Right renal pelvis (tissue), 4 donors: ENCODE data around the gene DPF3. TPM values are rescaled to one million over a fixed set of nuclear protein-coding genes. Genes with fewer than 3 reads are reported as not detected.

Experiments used
- DNase-seq, 4 donors: peaks; one replicate each; pipeline ENCODE4 v3.0.0-alpha.2; 2013; ENCODE audit warnings: low read depth in 4 of 4, low spot score in 3 of 4, missing footprints in 1 of 4
- polyA plus RNA-seq, 4 donors: library from polyadenylated mRNA; unstranded; fragments of 120-200 nt; gene quantifications; one replicate each; pipeline ENCODE4 v1.2.1, GENCODE V29; 2013; ENCODE audit not compliant: insufficient read length in 4 of 4

The DPF3 gene
- polyA plus RNA-seq, 4 donors = 4.1 to 6.2 (median 5.0) TPM

GRCh38 chr14:72726444-72726843 lies 167.5 kb downstream of the DPF3 start:
- peak in 1 of 4 donors; percentile 25 for DNase-seq

- no peak for DNase-seq
Measured at GRCh38 chr14:72723858-72724530, 169.9 kb downstream of the DPF3 start.

DNA sequence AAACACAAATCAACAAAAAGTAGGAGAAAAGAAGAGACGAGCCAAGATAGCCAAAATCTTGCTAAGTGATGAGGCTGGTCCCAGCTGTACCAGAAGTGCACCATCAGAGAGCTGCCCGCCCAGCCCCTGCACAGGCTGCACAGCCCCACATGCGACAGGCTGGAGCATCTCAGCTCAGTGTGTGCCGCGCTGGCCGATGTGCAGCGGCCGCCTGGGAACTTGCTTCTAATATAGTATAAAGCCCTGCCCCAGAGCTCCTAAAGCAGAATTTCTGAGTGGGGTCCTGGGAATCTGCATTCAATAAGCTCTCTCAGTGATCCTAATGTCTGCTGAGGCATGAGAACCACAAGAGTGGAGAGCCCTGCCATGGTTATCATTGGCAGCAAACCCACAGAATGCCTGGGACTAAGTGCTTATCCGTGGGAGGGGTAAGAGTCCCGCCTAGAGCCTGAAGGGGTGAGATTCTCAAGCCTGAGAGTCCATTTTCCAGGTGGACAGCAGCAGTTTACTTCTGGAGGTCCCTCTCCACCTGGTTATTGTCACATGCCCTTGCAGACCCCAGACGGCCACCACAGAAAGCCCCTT lies 171.6 kb downstream of the DPF3 start:
- DNase-seq = no peak

GRCh38 chr14:72721083-72721482 lies 172.8 kb downstream of the DPF3 start:
- DNase-seq = no peak

- DNase-seq = no peak
Measured at GRCh38 chr14:72717220-72717619, 176.7 kb downstream of the DPF3 start.

- no peak for DNase-seq
Measured at GRCh38 chr14:72716476-72716875, 177.4 kb downstream of the DPF3 start.

DNA sequence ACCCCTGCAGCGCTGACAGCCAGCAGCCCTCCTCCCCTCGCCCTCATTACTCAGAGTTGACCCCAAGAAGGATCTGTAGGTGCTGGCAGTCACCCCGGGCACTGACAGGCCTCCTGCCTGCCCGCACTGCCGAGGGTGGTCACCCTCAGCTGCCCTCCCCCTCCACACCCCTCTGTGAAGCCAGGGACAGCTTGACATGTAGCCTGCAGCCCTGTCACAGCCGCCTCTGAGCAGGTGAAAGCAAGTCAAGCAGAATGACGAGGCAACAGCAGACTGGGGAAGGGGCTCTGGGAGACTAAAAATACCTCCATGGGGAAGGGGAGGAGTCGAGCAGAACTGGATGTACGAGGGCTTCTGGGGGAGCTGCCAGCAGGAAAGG lies 178.1 kb downstream of the DPF3 start:
- DNase-seq = peak in 1 of 4 donors; percentile 20

DNA sequence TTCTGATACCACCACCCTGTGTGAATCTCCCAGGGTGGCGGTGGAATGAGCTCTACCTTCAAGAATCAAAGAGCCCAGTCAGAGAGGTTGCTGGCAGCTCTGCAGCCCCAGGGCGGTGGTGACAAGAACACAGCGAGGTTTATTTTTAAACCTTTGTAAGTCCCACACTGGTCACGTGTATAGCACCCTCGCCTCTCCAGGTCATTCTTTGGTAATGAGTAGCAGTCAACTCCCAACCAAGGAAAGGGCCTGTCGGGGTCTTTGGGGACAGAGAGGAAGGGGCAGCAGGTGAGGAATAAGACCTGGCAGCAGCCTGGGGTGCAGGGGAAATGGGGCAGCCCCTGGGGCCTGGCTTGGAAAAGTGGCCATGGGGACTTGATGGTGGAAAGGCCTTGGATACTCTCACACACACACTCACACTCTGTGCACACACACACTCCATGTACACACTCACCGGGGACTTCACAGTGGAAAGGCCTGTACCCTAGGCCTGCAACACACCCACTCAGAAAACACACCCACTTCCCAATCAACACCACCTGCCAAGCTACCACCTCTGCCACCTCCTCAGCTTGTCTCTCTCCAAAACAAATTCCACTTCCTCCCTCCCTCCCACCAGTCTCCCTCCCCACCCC lies 178.6 kb downstream of the DPF3 start:
- no peak for DNase-seq

GRCh38 chr14:72714871-72715214 lies 179.1 kb downstream of the DPF3 start:
- DNase-seq = no peak

DNA sequence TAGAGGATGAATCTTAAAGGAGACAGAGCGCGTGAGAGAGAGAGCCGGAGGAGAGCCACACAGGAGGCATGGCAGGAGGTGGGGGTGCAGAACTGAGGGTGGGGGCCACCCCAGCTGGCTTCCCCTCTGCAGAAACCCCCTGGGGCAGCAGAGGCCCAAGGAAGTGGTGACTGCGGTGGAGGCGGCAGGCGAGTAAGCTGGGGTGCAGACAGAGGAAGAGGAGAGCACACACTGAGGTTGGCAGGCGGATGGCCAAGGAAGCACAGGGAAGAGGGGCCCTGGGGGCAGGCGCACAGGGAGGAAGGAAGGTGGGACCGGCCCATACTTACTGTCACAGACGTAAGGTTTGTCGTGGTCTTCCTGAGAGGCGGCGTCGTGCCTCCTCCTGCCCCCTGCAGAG lies 179.8 kb downstream of the DPF3 start:
- DNase-seq = no peak

DNA sequence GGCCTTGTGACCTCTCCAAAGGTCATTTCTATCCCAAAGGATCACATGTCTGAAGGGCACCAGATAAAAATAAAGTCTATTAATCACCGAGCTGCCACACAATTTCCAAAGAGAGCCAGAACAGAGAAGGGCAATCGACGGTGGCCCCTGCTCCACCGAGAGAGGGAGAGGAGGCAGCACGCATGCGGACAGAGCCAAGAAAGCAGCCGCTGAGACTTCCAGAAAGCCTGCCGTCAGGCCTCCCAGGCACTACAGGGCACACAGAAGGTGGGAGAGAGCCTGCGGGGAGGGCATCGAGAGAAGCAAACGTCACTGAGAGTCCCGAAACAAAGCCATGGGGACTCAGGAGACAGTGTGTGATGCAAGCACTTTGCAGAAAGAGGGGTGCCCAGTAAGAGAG lies 182.0 kb downstream of the DPF3 start:
- DNase-seq = no peak

DNA sequence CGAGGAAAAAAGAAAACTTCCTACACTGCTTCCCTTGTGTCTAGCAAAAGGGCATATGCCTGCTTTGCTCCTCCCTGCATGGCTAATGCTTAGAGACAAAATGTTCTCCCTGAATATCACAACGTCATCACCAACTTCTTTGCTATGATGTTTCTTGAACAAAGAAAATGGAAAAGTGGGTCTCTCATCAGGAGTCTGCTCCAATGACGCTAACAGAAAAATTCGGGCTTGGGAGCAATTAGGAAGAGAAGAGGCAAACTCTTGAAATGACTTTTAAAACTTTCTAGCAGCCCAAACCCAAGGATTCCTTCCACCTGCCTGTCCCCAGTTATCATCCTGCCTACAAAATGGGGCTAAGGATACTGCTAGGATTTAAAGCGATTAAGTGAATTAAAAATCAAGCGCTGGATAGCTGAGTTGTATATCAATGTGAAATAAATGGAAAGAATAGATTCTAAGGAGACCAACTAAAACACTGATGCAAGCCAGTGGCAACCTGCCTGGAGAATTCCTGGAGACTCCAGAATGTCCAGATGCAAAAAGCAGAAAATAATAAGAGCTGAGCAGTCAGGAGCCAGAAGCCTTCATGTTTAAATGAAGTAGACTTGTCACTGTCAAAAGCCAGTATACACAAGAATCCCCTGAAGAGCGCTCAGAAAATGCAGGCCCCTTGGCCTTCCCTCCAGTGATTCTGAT lies 183.8 kb downstream of the DPF3 start:
- no peak for DNase-seq

- DNase-seq = no peak
Measured at GRCh38 chr14:72708708-72709475, 185.0 kb downstream of the DPF3 start.

- DNase-seq = no peak
Measured at GRCh38 chr14:72708222-72708621, 185.7 kb downstream of the DPF3 start.

- DNase-seq = no peak
Measured at GRCh38 chr14:72706485-72706884, 187.4 kb downstream of the DPF3 start.

GRCh38 chr14:72704502-72704901 lies 189.4 kb downstream of the DPF3 start:
- no peak for DNase-seq

- DNase-seq = no peak
Measured at GRCh38 chr14:72701605-72702004, 192.3 kb downstream of the DPF3 start.

GRCh38 chr14:72701237-72701565 lies 192.7 kb downstream of the DPF3 start:
- DNase-seq = no peak

DNA sequence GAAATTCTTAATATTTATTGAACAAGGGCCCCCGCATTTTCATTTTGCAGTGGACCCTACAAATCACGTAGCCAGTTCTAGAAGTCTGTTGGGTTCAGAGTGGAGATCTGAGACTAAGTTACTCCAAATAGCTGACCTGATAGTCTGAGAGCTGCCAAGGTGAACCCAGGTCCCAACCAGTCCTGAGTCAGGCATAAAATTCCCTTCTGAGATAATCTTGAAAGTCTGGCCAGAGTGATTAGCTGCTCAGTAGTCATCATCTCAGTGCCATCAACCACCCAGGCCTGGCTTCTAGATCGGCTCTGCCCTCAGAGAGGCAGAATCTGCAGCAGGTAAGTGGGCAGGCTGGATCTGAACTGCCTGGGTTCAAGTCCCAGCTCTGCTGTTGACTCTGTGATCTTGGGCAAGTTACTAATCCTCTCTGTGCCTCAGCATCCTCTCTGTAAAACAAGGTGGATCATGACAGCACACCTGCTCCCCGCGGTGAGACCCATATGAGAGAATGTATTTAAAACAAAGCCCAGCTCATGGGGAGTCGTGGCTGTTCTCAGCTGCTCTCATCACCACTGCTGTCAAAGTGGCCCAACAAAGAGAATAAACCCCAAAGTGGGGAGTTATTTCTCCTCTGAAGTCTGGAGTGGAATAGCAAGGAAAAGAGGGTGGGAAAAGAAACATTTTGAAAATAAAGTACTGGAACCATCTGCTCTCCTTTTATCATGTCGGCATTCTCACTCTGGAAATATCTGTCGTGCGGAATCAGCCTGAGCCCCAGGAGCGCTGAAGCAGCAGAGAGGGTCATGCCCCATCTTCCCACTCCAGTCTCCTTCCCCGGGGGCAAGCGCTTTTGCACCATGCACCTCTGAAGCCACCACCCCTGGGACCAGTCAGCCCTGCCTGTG lies 193.3 kb downstream of the DPF3 start:
- no peak for DNase-seq

DNA sequence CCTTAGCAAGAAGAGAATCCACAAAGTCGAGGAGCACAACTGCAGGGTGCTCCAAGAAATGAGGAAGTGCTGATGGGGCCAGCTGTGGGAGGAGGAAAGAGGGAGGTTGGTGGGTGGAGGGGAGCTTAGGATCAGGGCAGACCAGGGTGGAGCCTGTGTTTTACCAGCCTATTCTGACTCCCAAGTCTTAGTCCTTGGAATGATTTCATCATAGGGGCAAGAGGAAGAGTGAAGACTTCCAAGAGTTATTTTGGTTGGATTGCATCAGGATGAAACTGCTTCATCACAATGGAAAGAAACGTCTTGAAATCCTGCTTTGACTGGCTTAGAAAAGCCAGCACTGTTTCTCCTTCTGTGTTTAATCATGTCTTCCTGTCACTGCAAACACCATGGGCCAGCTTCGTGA lies 194.0 kb downstream of the DPF3 start:
- DNase-seq = no peak
